Smooth muscle cell (in vitro differentiated cells): Measurements from ENCODE around the gene RABGAP1. TPM values are rescaled to one million over a fixed set of nuclear protein-coding genes. Genes with fewer than 3 reads are reported as not detected.

ENCODE experiments used
- DNase-seq: peaks from one replicate; lab custom pipeline; 2025; ENCODE audit not compliant: unreplicated experiment; lab: John Stamatoyannopoulos, UW
- H2AFZ ChIP-seq: fragments of 200-600 bp; sonication (generic); 2 replicates; pipeline ENCODE4 v1.6.0; 2016; ENCODE audit warnings: antibody characterized with exemption, low read depth, mild to moderate bottlenecking
- H3F3A ChIP-seq: fragments of 200-600 bp; sonication (generic); 2 replicates; pipeline ENCODE4 v1.6.0; 2017; ENCODE audit warnings: antibody characterized with exemption, low read depth
- H3K27ac ChIP-seq: fragments of 200-600 bp; sonication (generic); 2 replicates; pipeline ENCODE4 v1.5.1; 2016; ENCODE audit warnings: low read depth, mild to moderate bottlenecking
- H3K27me3 ChIP-seq: fragments of 200-600 bp; sonication (generic); 2 replicates; pipeline ENCODE4 v1.6.1; 2016; ENCODE audit warnings: low read depth, mild to moderate bottlenecking
- H3K36me3 ChIP-seq: fragments of 200-600 bp; sonication (generic); 2 replicates; pipeline ENCODE4 v1.5.1; 2016; ENCODE audit warnings: low read depth
- H3K4me1 ChIP-seq: fragments of 200-600 bp; sonication (generic); 2 replicates; pipeline ENCODE4 v1.5.1; 2016; ENCODE audit warnings: low read depth
- H3K4me2 ChIP-seq: fragments of 200-600 bp; sonication (generic); 2 replicates; pipeline ENCODE4 v1.6.0; 2016; ENCODE audit warnings: mild to moderate bottlenecking
- H3K4me3 ChIP-seq: fragments of 200-600 bp; sonication (generic); 2 replicates; pipeline ENCODE4 v1.5.1; 2016; ENCODE audit warnings: mild to moderate bottlenecking
- H3K79me2 ChIP-seq: fragments of 200-600 bp; sonication (generic); 2 replicates; pipeline ENCODE4 v1.6.0; 2016; ENCODE audit warnings: low read depth, mild to moderate bottlenecking
- H3K9ac ChIP-seq: fragments of 200-600 bp; sonication (generic); 2 replicates; pipeline ENCODE4 v1.6.0; 2016; ENCODE audit warnings: low read depth
- H3K9me3 ChIP-seq: fragments of 200-600 bp; sonication (generic); replicated peaks from 2 replicates; pipeline ENCODE4 v1.5.1; 2016; ENCODE audit warnings: low read depth
- H4K20me1 ChIP-seq: fragments of 200-600 bp; sonication (generic); 2 replicates; pipeline ENCODE4 v1.6.0; 2016; ENCODE audit warnings: low read depth
- WGBS: methylation state at CpG from one replicate; pipeline ENCODE4 v1.1.7; 2016; ENCODE audit warnings: low lambda C conversion rate; 5-methylcytosine and 5-hydroxymethylcytosine counted together
- polyA plus RNA-seq: library from polyadenylated mRNA; unstranded; fragments of >200 nt; fragmentation: Nextera tagmentation; extraction: Ambion mirVana; gene quantifications from 2 replicates; pipeline ENCODE4 v1.2.1, GENCODE V29; 2016
- total RNA-seq: library from RNA; depleted of rRNA; stranded (reverse); fragments of >200 nt; gene quantifications from 2 replicates; pipeline ENCODE4 v1.2.3, GENCODE V29; 2014
- TF ChIP-seq, protein P1 (sequence below): fragments of 200-600 bp; sonication (generic); IDR thresholded peaks from 2 replicates; pipeline ENCODE4 v1.5.1; 2017; ENCODE audit warnings: borderline replicate concordance, mild to moderate bottlenecking, antibody characterized with exemption; ENCODE audit not compliant: insufficient read depth, poor library complexity, severe bottlenecking

The RABGAP1 gene
- total and polyA plus RNA-seq, 2 experiments from 2014 or later, result 13.5 to 31.8 TPM

DNA sequence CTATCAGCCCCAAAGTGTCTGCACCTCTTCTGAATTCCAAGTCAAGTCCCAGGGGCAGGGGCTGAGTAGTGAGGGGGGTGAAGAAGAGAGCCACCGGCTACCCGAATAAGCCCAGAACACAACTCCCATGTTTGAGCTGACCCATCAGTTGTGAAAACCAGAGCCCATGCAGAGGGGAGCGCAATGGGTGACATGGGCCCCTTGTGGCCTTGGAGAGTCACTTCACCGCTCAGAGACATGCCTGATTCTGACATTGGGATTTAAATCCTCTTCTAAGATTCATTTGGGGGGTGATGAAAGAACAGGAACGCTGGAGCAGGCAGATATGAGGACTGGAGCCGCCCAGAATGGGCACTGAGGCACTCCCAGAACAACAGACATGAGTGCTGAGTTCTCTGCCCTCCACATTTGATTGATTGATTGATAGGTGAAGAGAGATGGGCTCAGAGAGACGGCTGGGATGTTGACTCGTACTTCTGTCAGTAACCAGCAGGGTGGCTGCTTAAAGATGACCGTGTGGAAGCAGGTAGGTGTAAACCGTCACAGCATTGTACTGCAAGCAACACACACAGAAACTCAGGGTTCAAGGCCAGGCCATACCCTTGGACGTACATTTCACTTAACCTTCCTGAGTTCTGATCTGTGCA lies 166.9 kb downstream of the RABGAP1 start:
- Histone ChIP-seq H3K9ac (no peak overlapping the region), H3K27ac (no peak overlapping the region), H3K9me3 (no peaks in the 10 kb centered on the region), H3K79me2 (no peaks in the 10 kb centered on the region), H3K36me3 (no peaks in the 10 kb centered on the region), H3K27me3 (no peaks in the 10 kb centered on the region), H4K20me1 (no peaks in the 10 kb centered on the region), H2AFZ (no peak overlapping the region), H3K4me3 (no peak overlapping the region), H3K4me2 (no peak overlapping the region), H3K4me1 (no peaks in the 10 kb centered on the region), H3F3A (no peaks in the 10 kb centered on the region)
- 90% methylated on average over 11 of the region's 11 CpGs for WGBS
- DNase-seq, result no peak
- TF ChIP-seq, protein P1, sequence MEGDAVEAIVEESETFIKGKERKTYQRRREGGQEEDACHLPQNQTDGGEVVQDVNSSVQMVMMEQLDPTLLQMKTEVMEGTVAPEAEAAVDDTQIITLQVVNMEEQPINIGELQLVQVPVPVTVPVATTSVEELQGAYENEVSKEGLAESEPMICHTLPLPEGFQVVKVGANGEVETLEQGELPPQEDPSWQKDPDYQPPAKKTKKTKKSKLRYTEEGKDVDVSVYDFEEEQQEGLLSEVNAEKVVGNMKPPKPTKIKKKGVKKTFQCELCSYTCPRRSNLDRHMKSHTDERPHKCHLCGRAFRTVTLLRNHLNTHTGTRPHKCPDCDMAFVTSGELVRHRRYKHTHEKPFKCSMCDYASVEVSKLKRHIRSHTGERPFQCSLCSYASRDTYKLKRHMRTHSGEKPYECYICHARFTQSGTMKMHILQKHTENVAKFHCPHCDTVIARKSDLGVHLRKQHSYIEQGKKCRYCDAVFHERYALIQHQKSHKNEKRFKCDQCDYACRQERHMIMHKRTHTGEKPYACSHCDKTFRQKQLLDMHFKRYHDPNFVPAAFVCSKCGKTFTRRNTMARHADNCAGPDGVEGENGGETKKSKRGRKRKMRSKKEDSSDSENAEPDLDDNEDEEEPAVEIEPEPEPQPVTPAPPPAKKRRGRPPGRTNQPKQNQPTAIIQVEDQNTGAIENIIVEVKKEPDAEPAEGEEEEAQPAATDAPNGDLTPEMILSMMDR, result no peak

DNA sequence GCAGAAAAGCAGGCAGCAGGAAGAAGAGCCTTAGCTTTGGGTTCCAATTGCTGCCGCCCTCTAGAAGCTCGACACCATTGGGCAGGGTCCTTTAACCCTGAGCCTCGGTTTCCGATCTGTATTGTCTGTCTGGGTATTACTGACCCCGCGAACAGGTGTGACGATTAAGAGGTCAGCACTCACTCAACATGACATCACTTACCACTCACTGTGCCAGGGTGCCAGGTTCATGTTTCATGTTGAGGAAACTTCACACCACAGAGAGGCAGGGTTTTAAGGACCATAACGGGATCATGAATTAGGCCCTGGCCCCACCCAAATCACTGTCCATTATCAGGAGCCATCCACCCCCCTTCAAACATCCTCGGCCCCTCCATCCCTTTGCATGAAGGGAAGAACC lies 168.2 kb downstream of the RABGAP1 start:
- Histone ChIP-seq H2AFZ (no peak overlapping the region), H3K79me2 (no peaks in the 10 kb centered on the region), H3F3A (no peaks in the 10 kb centered on the region), H3K27me3 (no peaks in the 10 kb centered on the region), H3K4me3 (no peak overlapping the region), H3K27ac (no peak overlapping the region), H3K9ac (no peak overlapping the region), H4K20me1 (no peaks in the 10 kb centered on the region), H3K36me3 (no peaks in the 10 kb centered on the region), H3K4me2 (no peak overlapping the region), H3K9me3 (no peaks in the 10 kb centered on the region), H3K4me1 (no peaks in the 10 kb centered on the region)
- WGBS, result 94% methylated on average over 9 of the region's 9 CpGs
- TF ChIP-seq, protein P1, result no peak
- DNase-seq, result no peak

DNA sequence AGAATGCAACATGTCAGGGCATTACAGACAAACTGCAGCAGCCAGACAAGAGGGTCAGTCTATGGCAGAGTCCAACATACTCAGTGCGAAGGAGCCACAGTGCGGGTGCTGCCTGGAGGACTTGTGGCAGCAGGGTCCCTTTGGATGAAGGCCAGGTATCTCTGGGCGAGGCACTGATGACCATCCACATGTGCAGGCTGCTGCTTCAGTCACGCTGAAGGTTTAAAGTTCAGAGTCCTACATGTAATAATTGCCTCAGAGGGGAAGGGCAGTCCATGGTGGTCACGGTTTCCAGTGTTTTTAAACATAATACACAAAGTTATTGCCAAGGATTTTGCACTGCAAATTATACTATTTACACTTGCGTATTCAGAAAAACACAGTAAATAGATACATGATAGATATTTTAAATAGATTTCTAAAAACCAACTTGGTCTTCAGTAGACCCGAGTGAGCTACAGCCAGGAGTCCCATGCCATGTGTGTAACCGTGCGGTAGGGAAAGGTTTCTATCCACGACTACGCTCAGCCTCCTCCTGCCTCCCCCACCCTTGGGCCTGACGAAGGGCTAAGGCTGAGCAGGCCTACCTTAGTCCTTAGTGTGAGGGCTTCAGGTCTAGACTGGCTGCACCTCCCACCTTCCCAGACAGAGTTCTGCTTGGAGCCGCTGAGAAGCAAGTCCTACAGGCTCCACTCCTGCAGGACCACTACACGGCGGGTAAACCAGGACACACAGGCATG lies 168.9 kb downstream of the RABGAP1 start:
- Histone ChIP-seq H3K9me3 (no peaks in the 10 kb centered on the region), H3K27ac (no peak overlapping the region), H3K36me3 (no peaks in the 10 kb centered on the region), H3K4me3 (no peak overlapping the region), H3K4me2 (no peak overlapping the region), H3K4me1 (no peaks in the 10 kb centered on the region), H3K27me3 (no peaks in the 10 kb centered on the region), H3F3A (no peaks in the 10 kb centered on the region), H4K20me1 (no peaks in the 10 kb centered on the region), H3K9ac (no peak overlapping the region), H3K79me2 (no peaks in the 10 kb centered on the region), H2AFZ (no peak overlapping the region)
- WGBS, result 97% methylated on average over 15 of the region's 15 CpGs
- no peak for DNase-seq
- TF ChIP-seq, protein P1, result no peak
